Measurements from ENCODE around the gene EOGT. TPM values are rescaled to one million over a fixed set of nuclear protein-coding genes. Genes with fewer than 3 reads are reported as not detected.
A peak's percentile ranks its signal among the peaks of the same experiment; 100 is the strongest.

Gene EOGT
- total RNA-seq, 6 donors from 2014 or later = 29.9 to 79.6 (median 40.9) TPM

GRCh38 chr3:68986496-68987208 lies 26.8 kb downstream of the EOGT start:
- Histone ChIP-seq H3K36me3 (peaks cover 18 to 93% (median 52%) of the 10 kb centered on the region in 4 donors), H3K4me3 (no peak overlapping the region), H3K4me1 (no peaks in the 10 kb centered on the region), H3K27me3 (no peaks in the 10 kb centered on the region), H3K9me3 (no peaks in the 10 kb centered on the region), H3K27ac (no peak overlapping the region)
- WGBS, 2 donors = 96 to 97% methylated on average over 6 of the region's 6 CpGs
- TF ChIP-seq POLR2A (IDR thresholded peaks at IDR 0.05) (no peak), CTCF (IDR thresholded peaks at IDR 0.05) (no peak), EP300 (IDR thresholded peaks at IDR 0.05) (no peak)
- ATAC-seq (ENCODE audit: low FRiP score in 2 of 2) (peak in 1 of 2 donors; percentile 26), DNase-seq (no peak)

- 51 to 92% methylated on average over 3 of the region's 3 CpGs for WGBS, 2 donors
- no peak overlapping the region for H3K4me3 ChIP-seq
- no peaks in the 10 kb centered on the region for H3K27me3 ChIP-seq
- ATAC-seq (ENCODE audit: low FRiP score in 2 of 2) (no peak), DNase-seq (no peak)
- H3K9me3 ChIP-seq = no peaks in the 10 kb centered on the region
- peaks cover 18 to 93% (median 64%) of the 10 kb centered on the region in 4 donors for H3K36me3 ChIP-seq
- H3K27ac ChIP-seq = no peak overlapping the region
- TF ChIP-seq POLR2A (IDR thresholded peaks at IDR 0.05) (no peak), POLR2AphosphoS5 (IDR thresholded peaks at IDR 0.05) (no peak), CTCF (IDR thresholded peaks at IDR 0.05) (no peak), EP300 (IDR thresholded peaks at IDR 0.05) (no peak)
- no peaks in the 10 kb centered on the region for H3K4me1 ChIP-seq
Observed at GRCh38 chr3:68985146-68985790, 28.2 kb downstream of the EOGT start.

- ATAC-seq (ENCODE audit: low FRiP score in 2 of 2) = peak in 1 of 2 donors; percentile 38
- H3K27me3 ChIP-seq = no peaks in the 10 kb centered on the region
- H3K36me3 ChIP-seq = peaks cover 18 to 100% (median 72%) of the 10 kb centered on the region in 4 donors
- TF ChIP-seq CTCF (IDR thresholded peaks at IDR 0.05) = no peak
- no peak for TF ChIP-seq POLR2AphosphoS5 (IDR thresholded peaks at IDR 0.05)
- no peak for TF ChIP-seq POLR2A (IDR thresholded peaks at IDR 0.05)
- TF ChIP-seq EP300 (IDR thresholded peaks at IDR 0.05) = no peak
- no peak overlapping the region for H3K4me3 ChIP-seq
- DNase-seq = no peak
- no peak overlapping the region for H3K27ac ChIP-seq
- H3K9me3 ChIP-seq = no peaks in the 10 kb centered on the region
- WGBS, 2 donors = 77 to 94% methylated on average over 5 of the region's 5 CpGs
- no peaks in the 10 kb centered on the region for H3K4me1 ChIP-seq
Observed at GRCh38 chr3:68984011-68984530, 29.4 kb downstream of the EOGT start.

- peaks cover 0 to 4% (median under 1%) of the 10 kb centered on the region in 4 donors for H3K4me1 ChIP-seq
- no peak for DNase-seq
- ATAC-seq (ENCODE audit: low FRiP score in 2 of 2) = no peak
- H3K4me3 ChIP-seq = no peak overlapping the region
- H3K27me3 ChIP-seq = no peaks in the 10 kb centered on the region
- peaks cover 0 to 76% (median 47%) of the 10 kb centered on the region in 4 donors for H3K36me3 ChIP-seq
- no peak overlapping the region for H3K27ac ChIP-seq
- H3K9me3 ChIP-seq = no peaks in the 10 kb centered on the region
- WGBS, 2 donors = 72 to 74% methylated on average over 8 of the region's 8 CpGs
- TF ChIP-seq POLR2AphosphoS5 (IDR thresholded peaks at IDR 0.05) (no peak), CTCF (IDR thresholded peaks at IDR 0.05) (no peak), POLR2A (IDR thresholded peaks at IDR 0.05) (no peak), EP300 (IDR thresholded peaks at IDR 0.05) (no peak)
Observed at GRCh38 chr3:68977486-68978167, 35.9 kb downstream of the EOGT start.
